Kidney capillary endothelial cell (primary cell): ENCODE data around the gene RAC3.

Experiments
- DNase-seq: peaks from one replicate; pipeline ENCODE4 v3.0.0-alpha.2; 2018; ENCODE audit warnings: low spot score

RAC3 gene

GRCh38 chr17:82076018-82076784, 44.7 kb downstream of the RAC3 start:
- no peak for DNase-seq

DNA sequence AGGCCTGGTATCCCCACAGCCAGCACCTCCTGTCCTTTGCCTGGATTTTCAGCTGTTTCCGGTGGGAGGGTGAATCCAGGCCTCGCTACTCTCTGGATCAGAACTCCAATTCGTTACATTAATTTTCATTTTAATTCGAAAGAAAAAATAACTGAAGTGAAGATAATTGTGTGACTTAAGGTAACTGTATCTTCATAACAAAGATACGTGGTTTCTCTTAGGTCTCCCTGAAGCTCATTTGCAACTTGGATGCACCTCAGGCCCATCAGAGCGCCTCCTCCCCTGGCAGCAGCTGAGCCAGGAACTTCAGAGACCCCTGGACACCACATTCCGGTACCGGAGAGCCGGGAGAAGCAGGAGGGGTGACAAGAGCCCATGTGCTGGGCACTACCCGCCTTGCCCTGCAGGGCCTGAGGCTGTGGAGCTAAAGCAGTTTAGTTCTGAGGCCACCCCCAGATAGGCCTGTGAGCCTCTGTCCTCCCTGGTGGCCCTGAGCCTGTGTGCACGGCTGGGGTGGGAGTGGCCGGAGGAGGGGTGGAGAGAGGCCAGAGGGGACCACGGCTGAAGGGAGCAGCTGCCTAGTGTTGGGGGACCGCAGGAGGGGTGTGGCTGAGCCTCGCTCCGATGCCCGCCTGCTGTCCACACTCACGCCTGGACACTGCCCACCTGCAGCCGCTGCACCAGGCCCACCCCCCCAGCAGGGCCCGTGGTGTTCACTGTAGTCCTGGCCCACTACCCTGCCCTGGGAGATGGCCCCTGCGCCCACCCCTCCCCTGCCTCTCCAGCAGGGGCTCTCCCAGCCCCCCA, 45.5 kb downstream of the RAC3 start:
- no peak for DNase-seq

- DNase-seq, result no peak
These were observed 46.3 kb downstream of the RAC3 start for GRCh38 chr17:82077617-82078358.

DNA sequence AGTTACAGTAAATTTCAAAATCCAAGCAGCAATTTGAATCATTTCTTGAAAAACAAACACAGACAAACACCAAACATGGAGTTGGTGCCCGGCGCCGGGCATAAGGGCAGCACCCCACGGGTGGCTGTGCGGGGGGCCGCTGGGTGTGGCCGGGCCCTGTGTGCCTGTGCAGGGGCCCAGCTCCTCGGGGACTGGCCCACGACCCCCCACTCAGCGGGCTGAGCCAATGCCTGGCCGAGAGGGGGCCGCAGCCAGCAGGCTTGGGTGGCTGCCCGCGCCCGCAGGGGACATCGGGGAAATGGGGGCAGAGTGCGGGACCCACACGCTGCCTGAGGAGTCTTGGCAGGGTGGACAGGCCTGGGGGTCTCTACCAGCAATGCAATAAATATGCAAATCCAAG, 47.0 kb downstream of the RAC3 start:
- DNase-seq, result no peak

GRCh38 chr17:82079001-82079677, 47.7 kb downstream of the RAC3 start:
- no peak for DNase-seq

GRCh38 chr17:82080048-82080788, 48.7 kb downstream of the RAC3 start:
- no peak for DNase-seq

GRCh38 chr17:82080789-82081464, 49.4 kb downstream of the RAC3 start:
- DNase-seq, result no peak

- DNase-seq, result no peak
These were observed 50.1 kb downstream of the RAC3 start for GRCh38 chr17:82081546-82081945.

DNA sequence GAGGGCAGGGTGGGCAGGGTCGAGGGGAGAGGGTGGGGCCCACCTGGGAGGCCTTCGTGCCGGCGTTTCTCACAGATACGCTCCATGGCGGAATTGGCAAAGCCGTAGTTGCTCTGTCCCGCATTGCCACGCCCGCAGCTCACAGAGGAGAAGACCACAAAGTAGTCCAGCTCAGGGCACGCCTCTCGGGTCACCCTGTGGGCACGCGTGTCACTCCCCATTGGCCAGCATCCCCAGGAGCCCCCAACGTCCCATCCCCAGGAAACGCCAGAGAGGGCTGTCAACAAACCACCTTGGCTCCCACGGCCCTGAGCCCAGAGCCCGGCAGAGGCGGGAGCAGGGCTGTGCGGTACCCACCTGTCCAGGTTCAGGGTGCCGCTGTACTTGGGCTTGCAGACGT, 50.5 kb downstream of the RAC3 start:
- DNase-seq, result no peak

DNA sequence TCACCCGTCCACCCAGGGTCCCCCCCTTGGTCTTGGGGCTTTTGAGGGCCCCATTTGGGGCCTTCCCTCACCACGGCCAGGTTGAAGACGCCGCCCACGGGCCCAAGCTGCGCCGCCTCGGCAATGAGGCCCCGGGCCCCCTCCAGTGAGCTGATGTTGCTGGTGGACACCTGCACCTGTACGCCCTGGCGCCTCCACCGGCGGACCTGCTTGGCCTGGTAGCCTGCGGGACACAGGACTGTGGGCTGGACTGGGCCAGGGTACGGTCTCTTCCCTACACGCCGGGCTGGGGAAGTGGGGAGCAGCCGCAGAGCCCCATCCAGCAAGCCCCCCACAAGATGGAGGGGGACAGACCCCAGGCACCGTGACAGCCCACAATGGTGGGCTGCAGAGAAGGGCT, 51.0 kb downstream of the RAC3 start:
- no peak for DNase-seq

- no peak for DNase-seq
These were observed 51.5 kb downstream of the RAC3 start for GRCh38 chr17:82083009-82083408.
